ENCODE measurements around the gene HLCS. TPM values are rescaled to one million over a fixed set of nuclear protein-coding genes. Genes with fewer than 3 reads are reported as not detected.

Gene HLCS
- total RNA-seq, 2 donors from 2014 or later = 17.5 to 29.3 TPM

DNA sequence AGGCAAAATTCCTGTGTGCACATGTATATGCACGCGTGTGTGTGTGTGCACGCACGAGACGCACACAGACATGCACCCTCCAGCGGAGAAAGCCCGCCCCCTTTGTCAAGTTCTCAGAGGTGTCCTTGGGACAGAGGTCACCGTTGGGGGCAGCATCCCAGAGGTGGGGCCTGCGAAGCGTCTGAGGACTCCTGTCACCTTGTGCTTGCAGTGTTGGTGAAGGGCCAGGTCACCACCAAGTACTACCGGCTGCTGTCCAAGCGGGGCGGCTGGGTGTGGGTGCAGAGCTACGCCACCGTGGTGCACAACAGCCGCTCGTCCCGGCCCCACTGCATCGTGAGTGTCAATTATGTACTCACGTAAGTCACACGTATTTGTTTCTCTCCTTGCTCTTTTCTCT, 225.0 kb downstream of the HLCS start:
- Histone ChIP-seq H3K36me3 (no peaks in the 10 kb centered on the region), H3K27me3 (replicated peaks; ENCODE audit: insufficient read depth) (no peaks in the 10 kb centered on the region), H3K9me3 (no peaks in the 10 kb centered on the region), H3K4me1 (ENCODE audit: control insufficient read depth in 1 of 2, low read depth in 2 of 2) (peaks cover 0 to 8% of the 10 kb centered on the region in 2 donors), H3K27ac (no peak overlapping the region), H3K4me3 (no peak overlapping the region)
- TF ChIP-seq, protein P1, sequence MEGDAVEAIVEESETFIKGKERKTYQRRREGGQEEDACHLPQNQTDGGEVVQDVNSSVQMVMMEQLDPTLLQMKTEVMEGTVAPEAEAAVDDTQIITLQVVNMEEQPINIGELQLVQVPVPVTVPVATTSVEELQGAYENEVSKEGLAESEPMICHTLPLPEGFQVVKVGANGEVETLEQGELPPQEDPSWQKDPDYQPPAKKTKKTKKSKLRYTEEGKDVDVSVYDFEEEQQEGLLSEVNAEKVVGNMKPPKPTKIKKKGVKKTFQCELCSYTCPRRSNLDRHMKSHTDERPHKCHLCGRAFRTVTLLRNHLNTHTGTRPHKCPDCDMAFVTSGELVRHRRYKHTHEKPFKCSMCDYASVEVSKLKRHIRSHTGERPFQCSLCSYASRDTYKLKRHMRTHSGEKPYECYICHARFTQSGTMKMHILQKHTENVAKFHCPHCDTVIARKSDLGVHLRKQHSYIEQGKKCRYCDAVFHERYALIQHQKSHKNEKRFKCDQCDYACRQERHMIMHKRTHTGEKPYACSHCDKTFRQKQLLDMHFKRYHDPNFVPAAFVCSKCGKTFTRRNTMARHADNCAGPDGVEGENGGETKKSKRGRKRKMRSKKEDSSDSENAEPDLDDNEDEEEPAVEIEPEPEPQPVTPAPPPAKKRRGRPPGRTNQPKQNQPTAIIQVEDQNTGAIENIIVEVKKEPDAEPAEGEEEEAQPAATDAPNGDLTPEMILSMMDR (IDR thresholded peaks at IDR 0.05) = no peak
- ATAC-seq (ENCODE audit: insufficient number of reproducible peaks, low FRiP score, low read depth) = no peak
- no peak for DNase-seq (ENCODE audit: low spot score)

GRCh38 chr21:36738489-36739126, 227.9 kb downstream of the HLCS start:
- TF ChIP-seq, protein P1 (IDR thresholded peaks at IDR 0.05) = no peak
- ATAC-seq (ENCODE audit: insufficient number of reproducible peaks, low FRiP score, low read depth) (no peak), DNase-seq (ENCODE audit: low spot score) (no peak)
- no peaks in the 10 kb centered on the region for H3K36me3 ChIP-seq
- no peaks in the 10 kb centered on the region for H3K9me3 ChIP-seq
- H3K27ac ChIP-seq = no peak overlapping the region
- H3K27me3 ChIP-seq (replicated peaks; ENCODE audit: insufficient read depth) = peaks cover 4% of the 10 kb centered on the region
- no peaks in the 10 kb centered on the region for H3K4me1 ChIP-seq (ENCODE audit: control insufficient read depth in 1 of 2, low read depth in 2 of 2)
- no peak overlapping the region for H3K4me3 ChIP-seq

GRCh38 chr21:36735724-36736320, 230.6 kb downstream of the HLCS start:
- TF ChIP-seq, protein P1 (IDR thresholded peaks at IDR 0.05) = no peak
- Histone ChIP-seq H3K27me3 (replicated peaks; ENCODE audit: insufficient read depth) (peaks cover 4% of the 10 kb centered on the region), H3K9me3 (no peaks in the 10 kb centered on the region), H3K27ac (no peak overlapping the region), H3K4me1 (ENCODE audit: control insufficient read depth in 1 of 2, low read depth in 2 of 2) (no peaks in the 10 kb centered on the region), H3K4me3 (no peak overlapping the region), H3K36me3 (no peaks in the 10 kb centered on the region)
- DNase-seq (ENCODE audit: low spot score) = no peak
- no peak for ATAC-seq (ENCODE audit: insufficient number of reproducible peaks, low FRiP score, low read depth)

DNA sequence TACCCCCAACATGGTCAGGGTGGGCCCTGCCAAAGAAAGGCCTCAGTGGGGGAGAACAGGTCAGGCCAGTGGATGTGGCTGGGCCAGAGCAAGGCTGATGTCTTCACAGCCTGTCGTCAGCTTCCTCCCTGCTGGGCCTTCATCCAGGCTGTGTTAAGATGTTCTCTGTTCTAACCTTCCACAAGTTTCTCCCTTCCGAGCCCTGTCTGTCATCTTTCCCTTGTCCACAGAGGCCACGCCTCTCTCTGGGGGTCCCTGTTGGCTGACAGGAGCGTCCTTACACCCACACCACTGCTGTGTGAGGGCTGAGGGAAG, 231.3 kb downstream of the HLCS start:
- TF ChIP-seq, protein P1 (IDR thresholded peaks at IDR 0.05) = no peak
- no peaks in the 10 kb centered on the region for H3K4me1 ChIP-seq (ENCODE audit: control insufficient read depth in 1 of 2, low read depth in 2 of 2)
- H3K27me3 ChIP-seq (replicated peaks; ENCODE audit: insufficient read depth) = peaks cover 4% of the 10 kb centered on the region
- H3K4me3 ChIP-seq = no peak overlapping the region
- DNase-seq (ENCODE audit: low spot score) (no peak), ATAC-seq (ENCODE audit: insufficient number of reproducible peaks, low FRiP score, low read depth) (no peak)
- no peaks in the 10 kb centered on the region for H3K9me3 ChIP-seq
- H3K36me3 ChIP-seq = no peaks in the 10 kb centered on the region
- H3K27ac ChIP-seq = no peak overlapping the region

DNA sequence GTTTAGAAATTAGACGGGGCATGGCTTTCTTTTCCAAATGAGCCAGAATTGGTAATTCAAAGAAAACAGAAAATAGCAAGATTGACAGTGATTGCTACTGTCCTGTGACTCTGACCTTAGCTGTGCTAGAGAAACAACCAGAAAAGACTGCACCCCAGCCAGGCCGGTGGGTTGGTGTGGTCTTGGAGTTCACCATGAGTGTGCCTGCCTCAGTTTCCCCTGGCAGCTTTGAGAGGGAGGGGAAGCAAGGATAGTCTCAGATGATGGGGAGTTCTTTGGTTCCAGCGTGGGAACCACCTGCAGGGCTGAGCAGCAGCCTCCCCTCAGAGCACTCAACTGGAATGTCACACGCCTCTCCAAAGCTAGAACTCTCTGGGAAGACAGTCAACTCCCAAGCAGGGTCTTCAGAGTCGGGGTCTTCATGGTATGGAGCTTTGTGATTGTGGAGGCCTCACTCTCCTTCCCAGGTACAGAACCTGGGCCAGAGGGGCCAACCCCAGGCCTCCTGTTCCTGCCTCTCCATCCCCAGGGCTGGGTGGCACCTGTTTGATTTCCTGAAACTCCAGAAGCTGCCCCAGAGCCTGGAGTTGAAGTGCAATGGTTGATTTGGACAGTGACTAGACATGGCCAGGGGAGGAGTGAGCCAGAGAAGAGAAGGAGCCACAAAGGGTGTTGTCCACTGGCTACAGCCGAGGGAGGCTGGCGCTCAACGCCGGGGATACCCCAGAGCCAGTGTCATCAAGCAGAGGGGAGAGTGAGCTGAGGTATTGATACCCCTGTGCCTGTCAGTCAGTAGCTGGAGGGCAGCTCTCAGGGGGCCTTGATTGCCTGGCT, 231.9 kb downstream of the HLCS start:
- Histone ChIP-seq H3K9me3 (no peaks in the 10 kb centered on the region), H3K4me3 (no peak overlapping the region), H3K27ac (no peak overlapping the region), H3K36me3 (no peaks in the 10 kb centered on the region), H3K4me1 (ENCODE audit: control insufficient read depth in 1 of 2, low read depth in 2 of 2) (no peaks in the 10 kb centered on the region), H3K27me3 (replicated peaks; ENCODE audit: insufficient read depth) (peaks cover 4% of the 10 kb centered on the region)
- ATAC-seq (ENCODE audit: insufficient number of reproducible peaks, low FRiP score, low read depth) (no peak), DNase-seq (ENCODE audit: low spot score) (no peak)
- TF ChIP-seq, protein P1 (IDR thresholded peaks at IDR 0.05) = no peak

All from thoracic aorta (tissue), 2 donors.